ENCODE data around the gene FLNB. TPM values are rescaled to one million over a fixed set of nuclear protein-coding genes. Genes with fewer than 3 reads are reported as not detected.
A peak's percentile ranks its signal among the peaks of the same experiment; 100 is the strongest.

FLNB gene
- total RNA-seq, 1 experiment from 2014 or later, result 127 TPM

DNA sequence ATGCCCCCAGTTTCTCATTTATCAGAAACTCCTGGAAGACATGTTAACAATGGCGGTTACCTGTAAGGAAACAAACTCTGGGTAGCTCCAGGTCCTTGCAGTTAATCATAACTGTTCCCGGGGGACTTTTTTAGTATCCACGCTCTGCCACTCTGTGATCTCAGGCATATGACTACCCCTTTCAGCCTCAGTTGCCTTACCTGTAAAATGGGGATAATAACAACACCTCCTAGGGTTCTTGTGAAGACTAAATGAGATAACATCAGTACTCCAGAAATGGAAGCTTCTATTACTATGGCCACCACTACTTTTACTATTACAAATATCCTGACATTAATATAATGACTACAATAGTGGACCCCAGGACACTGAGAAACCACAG is 7.1 kb upstream of the FLNB start:
- TF ChIP-seq NR1H2 (CRISPR knock-in tag; IDR thresholded peaks at IDR 0.05), result no peak
- TF ChIP-seq, protein P1, sequence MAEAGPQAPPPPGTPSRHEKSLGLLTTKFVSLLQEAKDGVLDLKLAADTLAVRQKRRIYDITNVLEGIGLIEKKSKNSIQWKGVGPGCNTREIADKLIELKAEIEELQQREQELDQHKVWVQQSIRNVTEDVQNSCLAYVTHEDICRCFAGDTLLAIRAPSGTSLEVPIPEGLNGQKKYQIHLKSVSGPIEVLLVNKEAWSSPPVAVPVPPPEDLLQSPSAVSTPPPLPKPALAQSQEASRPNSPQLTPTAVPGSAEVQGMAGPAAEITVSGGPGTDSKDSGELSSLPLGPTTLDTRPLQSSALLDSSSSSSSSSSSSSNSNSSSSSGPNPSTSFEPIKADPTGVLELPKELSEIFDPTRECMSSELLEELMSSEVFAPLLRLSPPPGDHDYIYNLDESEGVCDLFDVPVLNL (CRISPR knock-in tag; IDR thresholded peaks at IDR 0.05; ENCODE audit: borderline replicate concordance, low read depth), result no peak
- TF ChIP-seq, protein P2, sequence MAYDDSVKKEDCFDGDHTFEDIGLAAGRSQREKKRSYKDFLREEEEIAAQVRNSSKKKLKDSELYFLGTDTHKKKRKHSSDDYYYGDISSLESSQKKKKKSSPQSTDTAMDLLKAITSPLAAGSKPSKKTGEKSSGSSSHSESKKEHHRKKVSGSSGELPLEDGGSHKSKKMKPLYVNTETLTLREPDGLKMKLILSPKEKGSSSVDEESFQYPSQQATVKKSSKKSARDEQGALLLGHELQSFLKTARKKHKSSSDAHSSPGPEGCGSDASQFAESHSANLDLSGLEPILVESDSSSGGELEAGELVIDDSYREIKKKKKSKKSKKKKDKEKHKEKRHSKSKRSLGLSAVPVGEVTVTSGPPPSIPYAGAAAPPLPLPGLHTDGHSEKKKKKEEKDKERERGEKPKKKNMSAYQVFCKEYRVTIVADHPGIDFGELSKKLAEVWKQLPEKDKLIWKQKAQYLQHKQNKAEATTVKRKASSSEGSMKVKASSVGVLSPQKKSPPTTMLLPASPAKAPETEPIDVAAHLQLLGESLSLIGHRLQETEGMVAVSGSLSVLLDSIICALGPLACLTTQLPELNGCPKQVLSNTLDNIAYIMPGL (CRISPR knock-in tag; IDR thresholded peaks at IDR 0.05), result no peak
- Mint-ChIP-seq H3K4me1 (no peaks in the 10 kb centered on the region), H3K9me3 (no peaks in the 10 kb centered on the region; the same call in 1 of the 2 replicates), H3K4me3 (no peak overlapping the region), H3K27me3 (ENCODE audit: low read depth) (no peaks in the 10 kb centered on the region), H3K36me3 (no peaks in the 10 kb centered on the region), H3K27ac (no peak overlapping the region)
- no peak for DNase-seq (ENCODE audit: low spot score)
- CTCF ChIA-PET, result interaction anchor here (2.6 kb wide), 1 partner anchor 177 kb away, joined by 8 read pairs; no protein-coding TSS in a partner anchor
- ATAC-seq, result no peak
- POLR2A ChIA-PET, result no interaction called here

DNA sequence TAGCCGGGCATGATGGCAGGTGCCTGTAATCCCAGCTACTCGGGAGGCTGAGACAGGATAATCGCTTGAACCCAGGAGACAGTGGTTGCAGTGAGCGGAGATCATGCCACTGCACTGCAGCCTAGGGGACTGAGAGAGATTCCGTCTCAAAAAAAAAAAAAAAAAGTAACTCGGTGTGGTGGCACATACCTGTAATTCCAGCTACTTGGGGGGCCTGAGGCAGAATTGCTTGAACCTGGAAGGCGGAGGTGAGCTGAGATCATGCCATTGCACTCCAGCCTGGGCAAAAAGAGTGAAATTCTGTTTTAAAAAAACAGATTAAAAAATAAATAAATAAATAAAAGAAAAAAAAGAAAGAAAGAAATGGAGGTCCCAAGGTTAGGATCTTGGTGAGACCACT is 6.2 kb upstream of the FLNB start:
- peak; percentile 26; the same call in 1 of the 2 replicates for ATAC-seq
- DNase-seq (ENCODE audit: low spot score), result no peak
- Mint-ChIP-seq H3K9me3 (no peaks in the 10 kb centered on the region; the same call in 1 of the 2 replicates), H3K4me1 (no peaks in the 10 kb centered on the region), H3K4me3 (no peak overlapping the region), H3K27ac (no peak overlapping the region), H3K27me3 (ENCODE audit: low read depth) (no peaks in the 10 kb centered on the region), H3K36me3 (no peaks in the 10 kb centered on the region)
- ChIA-PET POLR2A (no interaction called here), CTCF (interaction anchor here (2.6 kb wide), 1 partner anchor 176 kb away, joined by 8 read pairs; no protein-coding TSS in a partner anchor)
- TF ChIP-seq, protein P3, sequence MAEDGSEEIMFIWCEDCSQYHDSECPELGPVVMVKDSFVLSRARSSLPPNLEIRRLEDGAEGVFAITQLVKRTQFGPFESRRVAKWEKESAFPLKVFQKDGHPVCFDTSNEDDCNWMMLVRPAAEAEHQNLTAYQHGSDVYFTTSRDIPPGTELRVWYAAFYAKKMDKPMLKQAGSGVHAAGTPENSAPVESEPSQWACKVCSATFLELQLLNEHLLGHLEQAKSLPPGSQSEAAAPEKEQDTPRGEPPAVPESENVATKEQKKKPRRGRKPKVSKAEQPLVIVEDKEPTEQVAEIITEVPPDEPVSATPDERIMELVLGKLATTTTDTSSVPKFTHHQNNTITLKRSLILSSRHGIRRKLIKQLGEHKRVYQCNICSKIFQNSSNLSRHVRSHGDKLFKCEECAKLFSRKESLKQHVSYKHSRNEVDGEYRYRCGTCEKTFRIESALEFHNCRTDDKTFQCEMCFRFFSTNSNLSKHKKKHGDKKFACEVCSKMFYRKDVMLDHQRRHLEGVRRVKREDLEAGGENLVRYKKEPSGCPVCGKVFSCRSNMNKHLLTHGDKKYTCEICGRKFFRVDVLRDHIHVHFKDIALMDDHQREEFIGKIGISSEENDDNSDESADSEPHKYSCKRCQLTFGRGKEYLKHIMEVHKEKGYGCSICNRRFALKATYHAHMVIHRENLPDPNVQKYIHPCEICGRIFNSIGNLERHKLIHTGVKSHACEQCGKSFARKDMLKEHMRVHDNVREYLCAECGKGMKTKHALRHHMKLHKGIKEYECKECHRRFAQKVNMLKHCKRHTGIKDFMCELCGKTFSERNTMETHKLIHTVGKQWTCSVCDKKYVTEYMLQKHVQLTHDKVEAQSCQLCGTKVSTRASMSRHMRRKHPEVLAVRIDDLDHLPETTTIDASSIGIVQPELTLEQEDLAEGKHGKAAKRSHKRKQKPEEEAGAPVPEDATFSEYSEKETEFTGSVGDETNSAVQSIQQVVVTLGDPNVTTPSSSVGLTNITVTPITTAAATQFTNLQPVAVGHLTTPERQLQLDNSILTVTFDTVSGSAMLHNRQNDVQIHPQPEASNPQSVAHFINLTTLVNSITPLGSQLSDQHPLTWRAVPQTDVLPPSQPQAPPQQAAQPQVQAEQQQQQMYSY (CRISPR knock-in tag; IDR thresholded peaks at IDR 0.05), result no peak
- TF ChIP-seq, protein P4, sequence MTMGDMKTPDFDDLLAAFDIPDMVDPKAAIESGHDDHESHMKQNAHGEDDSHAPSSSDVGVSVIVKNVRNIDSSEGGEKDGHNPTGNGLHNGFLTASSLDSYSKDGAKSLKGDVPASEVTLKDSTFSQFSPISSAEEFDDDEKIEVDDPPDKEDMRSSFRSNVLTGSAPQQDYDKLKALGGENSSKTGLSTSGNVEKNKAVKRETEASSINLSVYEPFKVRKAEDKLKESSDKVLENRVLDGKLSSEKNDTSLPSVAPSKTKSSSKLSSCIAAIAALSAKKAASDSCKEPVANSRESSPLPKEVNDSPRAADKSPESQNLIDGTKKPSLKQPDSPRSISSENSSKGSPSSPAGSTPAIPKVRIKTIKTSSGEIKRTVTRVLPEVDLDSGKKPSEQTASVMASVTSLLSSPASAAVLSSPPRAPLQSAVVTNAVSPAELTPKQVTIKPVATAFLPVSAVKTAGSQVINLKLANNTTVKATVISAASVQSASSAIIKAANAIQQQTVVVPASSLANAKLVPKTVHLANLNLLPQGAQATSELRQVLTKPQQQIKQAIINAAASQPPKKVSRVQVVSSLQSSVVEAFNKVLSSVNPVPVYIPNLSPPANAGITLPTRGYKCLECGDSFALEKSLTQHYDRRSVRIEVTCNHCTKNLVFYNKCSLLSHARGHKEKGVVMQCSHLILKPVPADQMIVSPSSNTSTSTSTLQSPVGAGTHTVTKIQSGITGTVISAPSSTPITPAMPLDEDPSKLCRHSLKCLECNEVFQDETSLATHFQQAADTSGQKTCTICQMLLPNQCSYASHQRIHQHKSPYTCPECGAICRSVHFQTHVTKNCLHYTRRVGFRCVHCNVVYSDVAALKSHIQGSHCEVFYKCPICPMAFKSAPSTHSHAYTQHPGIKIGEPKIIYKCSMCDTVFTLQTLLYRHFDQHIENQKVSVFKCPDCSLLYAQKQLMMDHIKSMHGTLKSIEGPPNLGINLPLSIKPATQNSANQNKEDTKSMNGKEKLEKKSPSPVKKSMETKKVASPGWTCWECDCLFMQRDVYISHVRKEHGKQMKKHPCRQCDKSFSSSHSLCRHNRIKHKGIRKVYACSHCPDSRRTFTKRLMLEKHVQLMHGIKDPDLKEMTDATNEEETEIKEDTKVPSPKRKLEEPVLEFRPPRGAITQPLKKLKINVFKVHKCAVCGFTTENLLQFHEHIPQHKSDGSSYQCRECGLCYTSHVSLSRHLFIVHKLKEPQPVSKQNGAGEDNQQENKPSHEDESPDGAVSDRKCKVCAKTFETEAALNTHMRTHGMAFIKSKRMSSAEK (CRISPR knock-in tag; IDR thresholded peaks at IDR 0.05; ENCODE audit: borderline replicate concordance), result no peak
- TF ChIP-seq TEAD4 (CRISPR knock-in tag; IDR thresholded peaks at IDR 0.05) (no peak), ETV6 (CRISPR knock-in tag; IDR thresholded peaks at IDR 0.05) (no peak), KAT7 (CRISPR knock-in tag; IDR thresholded peaks at IDR 0.05; ENCODE audit: borderline replicate concordance) (no peak), SP1 (CRISPR knock-in tag; conservative IDR thresholded peaks at IDR 0.05) (no peak), EMX1 (CRISPR knock-in tag; IDR thresholded peaks at IDR 0.05) (no peak), NR1H2 (CRISPR knock-in tag; IDR thresholded peaks at IDR 0.05) (no peak)
- TF ChIP-seq, protein P5, sequence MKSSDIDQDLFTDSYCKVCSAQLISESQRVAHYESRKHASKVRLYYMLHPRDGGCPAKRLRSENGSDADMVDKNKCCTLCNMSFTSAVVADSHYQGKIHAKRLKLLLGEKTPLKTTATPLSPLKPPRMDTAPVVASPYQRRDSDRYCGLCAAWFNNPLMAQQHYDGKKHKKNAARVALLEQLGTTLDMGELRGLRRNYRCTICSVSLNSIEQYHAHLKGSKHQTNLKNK (CRISPR knock-in tag; IDR thresholded peaks at IDR 0.05), result no peak
